Measurements from ENCODE around the gene RGL1.

RGL1 gene

GRCh38 chr1:183914891-183915290 is 110.0 kb downstream of the RGL1 start:
- Histone ChIP-seq H3K4me3 (ENCODE audit: low read depth, low read length) (no peak overlapping the region), H3K9me3 (ENCODE audit: control insufficient read depth, insufficient read depth, low read length) (no peaks in the 10 kb centered on the region), H3K36me3 (ENCODE audit: control insufficient read depth, insufficient read depth, low read length) (no peaks in the 10 kb centered on the region), H3K4me1 (ENCODE audit: control insufficient read depth, insufficient read depth, low read length) (peaks cover 3% of the 10 kb centered on the region), H3K9ac (ENCODE audit: low read depth, low read length) (no peak overlapping the region), H3K27me3 (ENCODE audit: control insufficient read depth, insufficient read depth, low read length) (no peaks in the 10 kb centered on the region)

GRCh38 chr1:183915625-183916510 is 110.9 kb downstream of the RGL1 start:
- H3K9me3 ChIP-seq (ENCODE audit: control insufficient read depth, insufficient read depth, low read length): no peaks in the 10 kb centered on the region
- H3K4me1 ChIP-seq (ENCODE audit: control insufficient read depth, insufficient read depth, low read length): peaks cover 3% of the 10 kb centered on the region
- H3K27me3 ChIP-seq (ENCODE audit: control insufficient read depth, insufficient read depth, low read length): no peaks in the 10 kb centered on the region
- no peak overlapping the region for H3K4me3 ChIP-seq (ENCODE audit: low read depth, low read length)
- H3K9ac ChIP-seq (ENCODE audit: low read depth, low read length): no peak overlapping the region
- no peaks in the 10 kb centered on the region for H3K36me3 ChIP-seq (ENCODE audit: control insufficient read depth, insufficient read depth, low read length)

GRCh38 chr1:183916574-183916973 is 111.7 kb downstream of the RGL1 start:
- Histone ChIP-seq H3K36me3 (ENCODE audit: control insufficient read depth, insufficient read depth, low read length) (no peaks in the 10 kb centered on the region), H3K4me1 (ENCODE audit: control insufficient read depth, insufficient read depth, low read length) (peaks cover 3% of the 10 kb centered on the region)

GRCh38 chr1:183918589-183918988 is 113.7 kb downstream of the RGL1 start:
- H3K27me3 ChIP-seq (ENCODE audit: control insufficient read depth, insufficient read depth, low read length): no peaks in the 10 kb centered on the region
- no peak overlapping the region for H3K9ac ChIP-seq (ENCODE audit: low read depth, low read length)
- H3K4me3 ChIP-seq (ENCODE audit: low read depth, low read length): no peak overlapping the region
- H3K4me1 ChIP-seq (ENCODE audit: control insufficient read depth, insufficient read depth, low read length): peaks cover 3% of the 10 kb centered on the region
- no peaks in the 10 kb centered on the region for H3K9me3 ChIP-seq (ENCODE audit: control insufficient read depth, insufficient read depth, low read length)
- no peaks in the 10 kb centered on the region for H3K36me3 ChIP-seq (ENCODE audit: control insufficient read depth, insufficient read depth, low read length)

More at GRCh38 chr1:183916574-183916973, 111.7 kb downstream of the RGL1 start:
- Histone ChIP-seq H3K9ac (ENCODE audit: low read depth, low read length) (no peak overlapping the region), H3K4me3 (ENCODE audit: low read depth, low read length) (no peak overlapping the region), H3K27me3 (ENCODE audit: control insufficient read depth, insufficient read depth, low read length) (no peaks in the 10 kb centered on the region), H3K9me3 (ENCODE audit: control insufficient read depth, insufficient read depth, low read length) (no peaks in the 10 kb centered on the region)

- H3K27me3 ChIP-seq (ENCODE audit: control insufficient read depth, insufficient read depth, low read length): no peaks in the 10 kb centered on the region
- no peaks in the 10 kb centered on the region for H3K36me3 ChIP-seq (ENCODE audit: control insufficient read depth, insufficient read depth, low read length)
- H3K4me3 ChIP-seq (ENCODE audit: low read depth, low read length): no peak overlapping the region
- H3K9ac ChIP-seq (ENCODE audit: low read depth, low read length): no peak overlapping the region
- H3K4me1 ChIP-seq (ENCODE audit: control insufficient read depth, insufficient read depth, low read length): peaks cover 2% of the 10 kb centered on the region
- no peaks in the 10 kb centered on the region for H3K9me3 ChIP-seq (ENCODE audit: control insufficient read depth, insufficient read depth, low read length)
Observed at GRCh38 chr1:183920651-183921050, 115.7 kb downstream of the RGL1 start.

- Histone ChIP-seq H3K36me3 (ENCODE audit: control insufficient read depth, insufficient read depth, low read length) (no peaks in the 10 kb centered on the region), H3K9me3 (ENCODE audit: control insufficient read depth, insufficient read depth, low read length) (no peaks in the 10 kb centered on the region), H3K9ac (ENCODE audit: low read depth, low read length) (no peak overlapping the region), H3K4me1 (ENCODE audit: control insufficient read depth, insufficient read depth, low read length) (no peaks in the 10 kb centered on the region), H3K27me3 (ENCODE audit: control insufficient read depth, insufficient read depth, low read length) (no peaks in the 10 kb centered on the region), H3K4me3 (ENCODE audit: low read depth, low read length) (no peak overlapping the region)
Observed at GRCh38 chr1:183922197-183922596, 117.3 kb downstream of the RGL1 start.

- Histone ChIP-seq H3K9me3 (ENCODE audit: control insufficient read depth, insufficient read depth, low read length) (no peaks in the 10 kb centered on the region), H3K36me3 (ENCODE audit: control insufficient read depth, insufficient read depth, low read length) (no peaks in the 10 kb centered on the region), H3K4me1 (ENCODE audit: control insufficient read depth, insufficient read depth, low read length) (no peaks in the 10 kb centered on the region)
Observed at GRCh38 chr1:183925947-183926346, 121.0 kb downstream of the RGL1 start.

GRCh38 chr1:183926983-183927382 is 122.1 kb downstream of the RGL1 start:
- no peaks in the 10 kb centered on the region for H3K27me3 ChIP-seq (ENCODE audit: control insufficient read depth, insufficient read depth, low read length)
- no peaks in the 10 kb centered on the region for H3K36me3 ChIP-seq (ENCODE audit: control insufficient read depth, insufficient read depth, low read length)
- no peak overlapping the region for H3K4me3 ChIP-seq (ENCODE audit: low read depth, low read length)
- no peak overlapping the region for H3K9ac ChIP-seq (ENCODE audit: low read depth, low read length)
- H3K9me3 ChIP-seq (ENCODE audit: control insufficient read depth, insufficient read depth, low read length): no peaks in the 10 kb centered on the region
- H3K4me1 ChIP-seq (ENCODE audit: control insufficient read depth, insufficient read depth, low read length): no peaks in the 10 kb centered on the region

More at GRCh38 chr1:183925947-183926346, 121.0 kb downstream of the RGL1 start:
- Histone ChIP-seq H3K27me3 (ENCODE audit: control insufficient read depth, insufficient read depth, low read length) (no peaks in the 10 kb centered on the region), H3K9ac (ENCODE audit: low read depth, low read length) (no peak overlapping the region), H3K4me3 (ENCODE audit: low read depth, low read length) (no peak overlapping the region)

- H3K9me3 ChIP-seq (ENCODE audit: control insufficient read depth, insufficient read depth, low read length): no peaks in the 10 kb centered on the region
- no peaks in the 10 kb centered on the region for H3K4me1 ChIP-seq (ENCODE audit: control insufficient read depth, insufficient read depth, low read length)
- no peaks in the 10 kb centered on the region for H3K36me3 ChIP-seq (ENCODE audit: control insufficient read depth, insufficient read depth, low read length)
- H3K27me3 ChIP-seq (ENCODE audit: control insufficient read depth, insufficient read depth, low read length): no peaks in the 10 kb centered on the region
- no peak overlapping the region for H3K4me3 ChIP-seq (ENCODE audit: low read depth, low read length)
- no peak overlapping the region for H3K9ac ChIP-seq (ENCODE audit: low read depth, low read length)
Observed at GRCh38 chr1:183931646-183932271, 126.8 kb downstream of the RGL1 start.

- Histone ChIP-seq H3K4me1 (ENCODE audit: control insufficient read depth, insufficient read depth, low read length) (no peaks in the 10 kb centered on the region), H3K4me3 (ENCODE audit: low read depth, low read length) (no peak overlapping the region), H3K27me3 (ENCODE audit: control insufficient read depth, insufficient read depth, low read length) (no peaks in the 10 kb centered on the region), H3K9ac (ENCODE audit: low read depth, low read length) (no peak overlapping the region), H3K36me3 (ENCODE audit: control insufficient read depth, insufficient read depth, low read length) (no peaks in the 10 kb centered on the region), H3K9me3 (ENCODE audit: control insufficient read depth, insufficient read depth, low read length) (no peaks in the 10 kb centered on the region)
Observed at GRCh38 chr1:183932412-183932811, 127.5 kb downstream of the RGL1 start.

- no peaks in the 10 kb centered on the region for H3K4me1 ChIP-seq (ENCODE audit: control insufficient read depth, insufficient read depth, low read length)
- H3K9me3 ChIP-seq (ENCODE audit: control insufficient read depth, insufficient read depth, low read length): no peaks in the 10 kb centered on the region
- H3K4me3 ChIP-seq (ENCODE audit: low read depth, low read length): no peak overlapping the region
- H3K36me3 ChIP-seq (ENCODE audit: control insufficient read depth, insufficient read depth, low read length): no peaks in the 10 kb centered on the region
- H3K9ac ChIP-seq (ENCODE audit: low read depth, low read length): no peak overlapping the region
- no peaks in the 10 kb centered on the region for H3K27me3 ChIP-seq (ENCODE audit: control insufficient read depth, insufficient read depth, low read length)
Observed at GRCh38 chr1:183933528-183934179, 128.7 kb downstream of the RGL1 start.
